ENCODE data around the gene PFKFB3.
"Not testable (repeated sequence)": the region's sequence is repeated elsewhere in the genome, so short reads cannot be mapped to it uniquely, and the experiment has no call there.

Gene PFKFB3

GRCh38 chr10:6180480-6181110 is 22.1 kb upstream of the PFKFB3 start:
- TF ChIP-seq CTCF (conservative IDR thresholded peaks at IDR 0.05), result no peak
- H3K27ac ChIP-seq, result no peak overlapping the region

- TF ChIP-seq CTCF (conservative IDR thresholded peaks at IDR 0.05), result no peak
- no peak overlapping the region for H3K27ac ChIP-seq
Measured at GRCh38 chr10:6181249-6181648, 21.5 kb upstream of the PFKFB3 start.

GRCh38 chr10:6182454-6183098 is 20.2 kb upstream of the PFKFB3 start:
- no peak overlapping the region for H3K27ac ChIP-seq
- no peak for TF ChIP-seq CTCF (conservative IDR thresholded peaks at IDR 0.05)

- no peak overlapping the region for H3K27ac ChIP-seq
Measured at GRCh38 chr10:6185039-6185716, 17.6 kb upstream of the PFKFB3 start.

GRCh38 chr10:6186894-6187256 is 15.9 kb upstream of the PFKFB3 start:
- no peak overlapping the region for H3K27ac ChIP-seq
- no peak for TF ChIP-seq CTCF (conservative IDR thresholded peaks at IDR 0.05)

More at GRCh38 chr10:6185039-6185716, 17.6 kb upstream of the PFKFB3 start:
- TF ChIP-seq CTCF (conservative IDR thresholded peaks at IDR 0.05), result no peak

GRCh38 chr10:6187278-6187677 is 15.5 kb upstream of the PFKFB3 start:
- no peak for TF ChIP-seq CTCF (conservative IDR thresholded peaks at IDR 0.05)
- no peak overlapping the region for H3K27ac ChIP-seq

- H3K27ac ChIP-seq, result not testable (repeated sequence)
Measured at GRCh38 chr10:6190033-6190432, 12.7 kb upstream of the PFKFB3 start.

GRCh38 chr10:6191147-6191546 is 11.6 kb upstream of the PFKFB3 start:
- no peak overlapping the region for H3K27ac ChIP-seq
- no peak for TF ChIP-seq CTCF (conservative IDR thresholded peaks at IDR 0.05)

Measured in VCaP (cell line).